Endothelial cell (in vitro differentiated cells): ENCODE data around the gene INTS3. TPM values are rescaled to one million over a fixed set of nuclear protein-coding genes. Genes with fewer than 3 reads are reported as not detected.

Experiments used
- DNase-seq: peaks from one replicate; pipeline ENCODE4 v3.0.0; 2021; ENCODE audit warnings: low spot score
- H3K27ac Mint-ChIP-seq: one replicate; pipeline ENCODE4 v1.8.0; 2021; ENCODE audit warnings: mixed read lengths, inconsistent platforms; ENCODE audit not compliant: unreplicated experiment
- H3K27me3 Mint-ChIP-seq: one replicate; pipeline ENCODE4 v1.8.0; 2021; ENCODE audit warnings: mild to moderate bottlenecking, moderate library complexity, mixed read lengths, inconsistent platforms; ENCODE audit not compliant: unreplicated experiment
- H3K36me3 Mint-ChIP-seq: one replicate; pipeline ENCODE4 v1.8.0; 2021; ENCODE audit warnings: mild to moderate bottlenecking, low read depth, mixed read lengths, inconsistent platforms; ENCODE audit not compliant: unreplicated experiment
- H3K4me1 Mint-ChIP-seq: one replicate; pipeline ENCODE4 v1.8.0; 2021; ENCODE audit warnings: mild to moderate bottlenecking, mixed read lengths, inconsistent platforms; ENCODE audit not compliant: unreplicated experiment
- H3K4me3 Mint-ChIP-seq: one replicate; pipeline ENCODE4 v1.8.0; 2021; ENCODE audit warnings: mild to moderate bottlenecking, mixed read lengths, inconsistent platforms; ENCODE audit not compliant: unreplicated experiment
- H3K9me3 Mint-ChIP-seq: one replicate; pipeline ENCODE4 v1.8.0; 2021; ENCODE audit warnings: mixed read lengths, inconsistent platforms; ENCODE audit not compliant: unreplicated experiment
- total RNA-seq: library from RNA; stranded (reverse); fragmentation: NEBNext Ultra II Directional; extraction: Animal tissue kit (Norgen Biotek cat#: 25700); gene quantifications from one replicate; pipeline ENCODE4 v1.2.1, GENCODE V29; 2021; ENCODE audit not compliant: unreplicated experiment
- TF ChIP-seq, protein P1 (sequence below): fragments of 200-600 bp; sonication (generic); IDR thresholded peaks from one replicate; pipeline ENCODE4 v1.5.0; 2021; ENCODE audit warnings: antibody characterized with exemption; ENCODE audit not compliant: unreplicated experiment

INTS3 gene
- total RNA-seq, 1 donor from 2014 or later: 69.4 TPM

- Mint-ChIP-seq H3K9me3 (no peaks in the 10 kb centered on the region), H3K27ac (no peak overlapping the region), H3K4me3 (no peak overlapping the region), H3K36me3 (no peaks in the 10 kb centered on the region), H3K27me3 (peaks cover 4% of the 10 kb centered on the region), H3K4me1 (peaks cover 15% of the 10 kb centered on the region)
- TF ChIP-seq, protein P1, sequence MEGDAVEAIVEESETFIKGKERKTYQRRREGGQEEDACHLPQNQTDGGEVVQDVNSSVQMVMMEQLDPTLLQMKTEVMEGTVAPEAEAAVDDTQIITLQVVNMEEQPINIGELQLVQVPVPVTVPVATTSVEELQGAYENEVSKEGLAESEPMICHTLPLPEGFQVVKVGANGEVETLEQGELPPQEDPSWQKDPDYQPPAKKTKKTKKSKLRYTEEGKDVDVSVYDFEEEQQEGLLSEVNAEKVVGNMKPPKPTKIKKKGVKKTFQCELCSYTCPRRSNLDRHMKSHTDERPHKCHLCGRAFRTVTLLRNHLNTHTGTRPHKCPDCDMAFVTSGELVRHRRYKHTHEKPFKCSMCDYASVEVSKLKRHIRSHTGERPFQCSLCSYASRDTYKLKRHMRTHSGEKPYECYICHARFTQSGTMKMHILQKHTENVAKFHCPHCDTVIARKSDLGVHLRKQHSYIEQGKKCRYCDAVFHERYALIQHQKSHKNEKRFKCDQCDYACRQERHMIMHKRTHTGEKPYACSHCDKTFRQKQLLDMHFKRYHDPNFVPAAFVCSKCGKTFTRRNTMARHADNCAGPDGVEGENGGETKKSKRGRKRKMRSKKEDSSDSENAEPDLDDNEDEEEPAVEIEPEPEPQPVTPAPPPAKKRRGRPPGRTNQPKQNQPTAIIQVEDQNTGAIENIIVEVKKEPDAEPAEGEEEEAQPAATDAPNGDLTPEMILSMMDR: no peak
- DNase-seq: no peak
Observed at GRCh38 chr1:153791648-153792253, 63.9 kb downstream of the INTS3 start.

- Mint-ChIP-seq H3K36me3 (no peaks in the 10 kb centered on the region), H3K27me3 (peaks cover 4% of the 10 kb centered on the region), H3K4me3 (no peak overlapping the region), H3K4me1 (peaks cover 15% of the 10 kb centered on the region), H3K27ac (no peak overlapping the region), H3K9me3 (no peaks in the 10 kb centered on the region)
- TF ChIP-seq, protein P1: no peak
- no peak for DNase-seq
Observed at GRCh38 chr1:153792631-153793041, 64.8 kb downstream of the INTS3 start.

- H3K4me1 Mint-ChIP-seq: peaks cover 15% of the 10 kb centered on the region
- no peak overlapping the region for H3K27ac Mint-ChIP-seq
- no peak for DNase-seq
- peaks cover 4% of the 10 kb centered on the region for H3K27me3 Mint-ChIP-seq
- no peaks in the 10 kb centered on the region for H3K9me3 Mint-ChIP-seq
- no peaks in the 10 kb centered on the region for H3K36me3 Mint-ChIP-seq
- H3K4me3 Mint-ChIP-seq: no peak overlapping the region
- TF ChIP-seq, protein P1: no peak
Observed at GRCh38 chr1:153793261-153793972, 65.6 kb downstream of the INTS3 start.

DNA sequence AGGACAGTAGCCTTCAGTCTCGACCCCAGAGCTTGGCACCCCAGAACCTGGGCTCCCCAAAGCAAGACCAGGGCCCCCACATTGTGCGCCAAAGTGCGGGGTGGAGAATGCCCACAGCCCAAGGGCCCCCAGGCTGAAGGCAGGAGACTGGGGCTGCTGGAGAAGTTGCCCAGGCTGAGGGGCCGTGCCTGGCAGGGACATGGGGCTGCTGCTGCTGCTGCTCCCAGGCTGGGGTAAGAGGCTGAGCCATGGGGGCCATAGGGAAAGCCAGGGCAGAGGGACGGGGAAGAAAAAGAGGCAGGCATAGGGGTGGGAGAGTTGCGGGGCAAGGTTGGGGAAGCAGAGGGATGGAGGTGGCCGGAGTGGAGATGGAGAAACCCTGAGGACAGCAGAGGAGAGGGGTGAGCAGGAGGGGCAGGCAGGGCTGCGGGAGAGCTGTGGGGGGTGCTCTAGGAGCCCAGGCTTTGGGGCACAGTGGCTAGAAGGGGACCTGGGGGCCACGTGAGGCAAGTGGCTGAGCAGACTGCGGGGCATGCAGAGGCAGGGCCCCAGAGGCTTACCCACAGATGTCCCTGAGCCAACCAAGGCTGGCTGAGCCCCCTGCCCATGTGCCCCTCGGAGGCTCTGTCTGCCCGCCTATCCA is 66.2 kb downstream of the INTS3 start:
- Mint-ChIP-seq H3K36me3 (peaks cover 4% of the 10 kb centered on the region), H3K4me1 (peaks cover 13% of the 10 kb centered on the region), H3K27me3 (peaks cover 4% of the 10 kb centered on the region), H3K27ac (no peak overlapping the region), H3K9me3 (no peaks in the 10 kb centered on the region), H3K4me3 (no peak overlapping the region)
- no peak for DNase-seq
- TF ChIP-seq, protein P1: no peak
